Activated naive CD4-positive, alpha-beta T cell (primary cell): ENCODE results near the gene CHD6.

ENCODE experiments used
- DNase-seq, 4 experiments: peaks; one replicate each; lab custom pipeline; 2025; lab: John Stamatoyannopoulos, UW

CHD6 gene

DNA sequence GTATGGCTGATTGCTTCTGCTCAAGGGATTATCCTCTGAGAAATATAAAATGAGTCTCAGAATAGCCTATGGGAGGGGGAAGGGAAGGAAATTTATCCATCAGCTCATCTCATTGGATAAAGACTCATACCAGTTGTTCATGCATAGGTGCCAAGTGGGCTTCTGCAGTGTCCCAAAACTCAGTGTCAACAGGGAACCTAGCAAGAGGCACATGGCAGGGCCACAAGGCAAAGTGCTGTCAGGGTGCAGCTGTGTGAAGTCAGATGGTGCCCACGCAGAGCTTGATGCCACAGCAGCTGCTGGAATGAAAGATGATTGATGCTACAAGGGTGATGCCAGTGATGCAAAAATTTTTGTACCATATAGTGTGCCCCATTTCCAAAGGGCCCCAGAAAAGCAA lies 3.2 kb upstream of the CHD6 start:
- DNase-seq = no peak

DNA sequence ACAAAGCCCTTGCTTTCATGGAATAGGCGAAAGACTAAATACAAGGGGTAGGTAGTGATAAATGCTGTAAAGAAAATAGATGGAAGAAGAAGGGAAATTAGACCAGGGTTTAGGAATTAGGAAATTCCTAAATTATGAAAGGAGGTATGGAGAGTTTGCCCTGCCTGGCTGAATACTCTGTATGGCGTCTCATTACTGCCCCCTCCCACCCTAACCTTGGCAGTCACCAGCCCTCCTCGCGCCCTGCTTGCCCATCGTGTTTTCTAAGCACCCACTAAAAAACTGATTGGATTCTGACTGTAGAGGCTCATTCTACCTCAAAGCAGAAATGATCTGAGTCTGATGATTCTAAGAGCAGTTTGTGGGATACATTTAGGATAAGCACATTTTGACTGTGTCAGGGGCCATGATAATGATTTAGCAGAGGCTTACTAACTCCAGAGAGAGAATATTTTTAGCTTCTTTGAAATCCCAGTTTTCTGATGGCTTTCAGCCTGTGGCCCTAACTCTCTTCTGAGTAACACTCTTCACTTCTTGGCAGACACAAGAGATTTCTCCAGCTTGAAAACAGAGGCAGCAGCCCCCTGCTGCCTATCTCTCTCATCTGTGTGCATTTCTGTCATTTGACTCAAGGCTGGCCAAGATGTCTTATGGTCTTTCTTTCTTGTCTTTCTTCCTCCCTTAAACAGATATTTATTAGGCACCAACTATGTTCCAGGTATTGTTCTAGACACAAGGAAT lies 1.4 kb upstream of the CHD6 start:
- no peak for DNase-seq

DNA sequence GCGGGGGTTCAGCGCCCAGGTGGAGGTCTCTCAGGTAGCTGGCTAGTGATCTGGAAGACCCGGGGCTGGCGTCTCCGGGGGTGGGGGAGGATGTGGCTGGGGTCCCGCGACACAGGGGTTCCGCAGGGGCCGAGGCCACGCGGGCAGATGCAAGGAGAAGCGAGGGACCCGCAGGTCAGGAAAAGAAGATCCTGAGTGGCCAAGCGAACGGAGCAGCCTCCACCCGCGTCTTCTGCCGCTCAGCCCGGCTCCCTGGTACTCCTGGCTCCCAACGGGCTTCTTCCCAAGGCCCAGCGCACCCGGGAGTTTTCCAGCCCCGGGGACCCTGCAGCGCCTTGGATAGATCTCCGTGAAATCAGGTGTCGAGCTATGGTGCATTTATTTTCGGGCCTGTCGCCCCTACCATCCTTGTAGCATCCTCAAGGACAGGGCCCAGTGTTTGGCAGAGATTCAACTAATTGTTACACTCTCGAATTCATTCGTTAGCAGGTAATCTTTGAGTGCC lies 682 bp upstream of the CHD6 start:
- no peak for DNase-seq

DNA sequence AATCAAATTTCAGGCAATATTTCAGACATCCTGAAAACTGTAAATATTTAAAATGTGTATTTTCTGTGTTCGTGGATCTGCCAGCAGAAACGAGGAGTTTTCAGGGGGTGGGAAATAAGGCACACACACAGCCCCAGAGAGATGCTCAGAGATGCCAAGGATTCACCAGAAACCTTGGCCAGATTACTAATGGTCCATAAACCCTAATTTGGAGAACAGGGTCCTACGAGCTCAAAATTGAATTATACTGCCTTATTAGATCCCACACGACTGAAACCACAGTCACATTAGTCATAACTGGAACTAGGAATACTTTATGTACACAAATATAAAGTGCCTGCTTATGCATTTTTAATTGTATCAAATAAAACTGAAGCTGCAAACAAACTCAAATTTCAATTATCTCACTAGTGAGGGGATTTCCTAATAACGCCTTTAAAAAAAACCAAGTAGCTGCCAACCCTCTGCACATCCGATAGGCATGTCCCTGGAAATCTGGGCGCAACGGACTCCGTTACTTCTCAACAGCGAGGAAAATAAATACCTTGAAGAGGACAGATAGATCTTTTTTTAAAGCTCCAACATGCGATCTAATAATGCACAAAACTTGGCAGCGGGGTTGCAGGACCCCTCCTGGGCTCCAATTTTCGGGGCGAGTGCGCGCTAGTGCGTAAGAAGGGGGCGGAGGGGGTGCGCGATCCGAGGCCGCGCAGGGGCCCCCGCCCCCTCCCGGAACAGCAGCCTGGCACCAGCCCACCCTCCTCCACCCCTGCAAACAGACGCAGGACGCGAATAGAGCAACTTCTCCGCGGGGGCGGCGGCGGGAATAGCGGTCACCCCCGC lies 897 bp downstream of the CHD6 start:
- DNase-seq = peak in 2 of 4 experiments; percentile 29 to 46

DNA sequence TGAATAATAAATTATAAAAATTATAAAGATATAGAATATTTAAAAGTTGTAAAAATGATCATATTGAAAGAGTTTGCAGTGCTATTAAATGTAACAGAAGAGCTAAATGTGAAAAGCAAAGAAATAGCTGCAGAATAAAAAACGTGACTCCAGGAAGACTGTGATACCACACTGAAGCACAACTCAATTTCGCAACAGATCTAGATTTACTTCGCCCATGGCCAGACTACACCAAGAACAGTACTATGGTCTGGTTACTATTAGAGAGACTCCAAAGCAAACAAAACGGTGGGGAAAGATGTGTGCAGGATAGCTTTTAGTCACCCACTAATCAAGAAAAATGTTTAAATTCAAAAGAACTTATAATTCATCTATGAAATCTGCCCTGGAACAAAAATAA lies 1.9 kb downstream of the CHD6 start:
- no peak for DNase-seq

DNA sequence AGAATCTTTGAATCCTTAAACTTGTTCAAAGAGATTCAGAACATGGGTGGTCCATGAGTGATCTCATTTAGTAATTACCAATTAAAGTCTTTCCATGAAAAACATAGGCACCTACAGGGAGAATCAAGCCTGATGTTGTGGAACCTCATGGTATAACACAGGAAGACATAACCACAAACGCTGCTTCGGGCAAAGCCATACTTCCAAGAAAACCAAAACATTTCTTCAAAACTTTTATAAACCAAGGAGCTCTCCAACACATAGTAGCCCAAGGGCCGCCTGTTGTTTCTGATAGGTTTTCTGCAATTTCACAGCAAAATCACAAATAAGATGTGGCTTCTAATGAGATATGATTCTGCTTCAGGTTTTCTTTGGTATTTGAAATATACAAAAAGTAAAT lies 2.5 kb downstream of the CHD6 start:
- DNase-seq = no peak

DNA sequence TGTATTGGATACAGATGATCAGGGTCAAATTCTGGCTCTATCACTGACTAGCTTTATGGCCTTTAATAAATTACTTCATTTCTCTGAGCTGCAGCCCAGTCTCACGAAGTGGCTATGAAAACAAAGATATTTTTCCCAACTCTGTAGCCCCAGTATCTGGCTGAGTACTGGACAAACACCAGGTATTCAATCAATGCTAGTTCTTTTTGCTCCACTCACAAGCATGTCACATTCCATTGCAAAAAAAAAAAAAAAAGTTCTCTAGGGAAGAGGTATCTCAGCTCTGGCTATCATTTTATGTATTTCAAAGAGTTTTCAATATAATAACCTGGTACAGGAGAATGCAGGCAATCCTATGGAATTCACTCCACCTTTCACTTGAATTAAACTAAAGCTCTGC lies 3.1 kb downstream of the CHD6 start:
- DNase-seq = no peak

DNA sequence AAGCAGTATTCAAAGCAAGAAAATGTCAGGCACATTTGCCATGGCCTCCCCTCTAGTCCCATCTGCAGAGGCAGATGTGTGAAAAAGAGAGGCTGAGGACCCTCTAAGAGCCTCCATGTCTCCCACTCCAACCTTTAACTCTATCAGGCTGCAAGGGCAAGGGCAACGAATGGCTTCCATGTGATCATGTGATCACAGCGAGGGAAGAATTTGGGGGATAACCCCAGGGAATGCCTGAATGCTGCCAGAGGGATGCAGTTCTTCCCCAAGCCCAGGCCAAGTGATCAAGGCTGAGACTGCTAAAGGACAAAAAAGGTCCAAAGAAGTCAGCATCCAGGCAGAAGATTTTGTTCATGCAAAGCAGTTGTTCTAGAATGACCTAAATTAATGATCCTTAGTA lies 4.9 kb downstream of the CHD6 start:
- DNase-seq = no peak

DNA sequence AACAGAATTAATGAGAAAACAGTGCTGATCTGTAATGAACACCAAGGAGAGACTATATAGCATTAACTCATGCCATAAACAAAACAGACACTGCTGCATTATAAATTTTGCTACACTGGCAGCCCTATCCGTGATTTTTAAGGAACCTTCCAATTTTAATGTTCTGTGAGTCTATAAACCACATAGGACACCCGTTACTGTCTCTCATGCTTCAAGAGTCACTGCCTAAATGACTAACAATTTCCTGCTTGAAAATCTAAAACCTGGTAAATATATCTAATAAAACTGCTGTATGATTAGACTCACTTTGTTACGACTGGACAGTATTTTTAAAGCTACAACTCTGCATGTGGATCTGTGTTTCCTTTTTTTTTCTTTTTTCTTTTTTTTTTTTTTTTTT lies 8.7 kb downstream of the CHD6 start:
- DNase-seq = no peak

DNA sequence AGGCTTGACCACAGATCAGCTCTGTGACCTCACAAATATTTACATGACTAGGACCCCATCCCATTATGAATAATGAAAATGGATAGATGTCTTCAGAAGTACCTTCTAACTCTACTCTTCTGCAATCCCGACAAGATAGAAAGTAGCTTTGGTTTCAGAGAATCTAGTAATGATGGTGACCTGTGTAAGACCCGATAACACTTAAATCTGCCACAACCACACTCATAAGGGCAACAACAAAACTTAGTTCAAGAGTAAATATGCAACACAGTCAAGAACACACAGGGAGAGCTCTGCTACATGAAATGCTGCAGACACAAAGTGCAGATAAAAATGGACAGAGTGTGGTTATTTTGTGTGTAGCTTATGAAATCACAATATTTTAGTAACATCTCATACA lies 9.6 kb downstream of the CHD6 start:
- DNase-seq = no peak

DNA sequence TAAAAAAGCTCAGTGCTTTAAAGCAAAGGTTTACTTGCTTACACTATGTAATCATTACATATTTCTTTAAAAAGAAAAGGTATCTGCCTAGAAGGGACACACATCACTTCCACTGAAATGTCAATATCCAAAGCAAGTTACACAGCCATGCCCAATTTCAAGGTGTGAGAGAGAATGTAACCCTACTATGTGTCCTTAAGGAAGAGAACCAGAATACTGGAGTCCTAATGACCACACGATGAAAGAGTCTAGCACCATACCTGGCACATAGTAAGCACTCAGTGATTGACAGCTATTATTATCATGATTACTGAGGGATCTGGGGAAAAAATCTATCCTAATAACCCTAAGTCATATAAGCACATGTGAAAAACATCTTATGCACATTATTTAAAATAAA lies 10.4 kb downstream of the CHD6 start:
- no peak for DNase-seq

DNA sequence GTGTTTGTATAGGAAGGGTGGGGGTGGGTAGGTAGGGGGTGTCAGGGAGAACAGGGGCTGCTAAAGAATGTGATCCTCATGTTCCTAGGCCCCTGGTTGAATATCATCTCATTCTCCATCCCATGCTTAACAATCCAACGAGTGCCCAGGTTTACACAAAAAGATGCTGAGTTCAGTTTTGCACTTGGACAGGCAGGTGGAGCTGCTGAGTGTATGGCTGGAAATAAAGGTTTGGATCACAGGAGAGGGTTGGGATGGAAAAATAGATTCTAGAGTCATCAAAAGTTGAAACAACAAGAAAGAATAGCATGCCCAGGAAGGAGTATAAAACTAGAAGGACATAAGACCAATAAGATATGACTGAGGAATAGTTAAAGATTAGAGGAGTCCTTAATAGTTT lies 14.2 kb downstream of the CHD6 start:
- DNase-seq = no peak

DNA sequence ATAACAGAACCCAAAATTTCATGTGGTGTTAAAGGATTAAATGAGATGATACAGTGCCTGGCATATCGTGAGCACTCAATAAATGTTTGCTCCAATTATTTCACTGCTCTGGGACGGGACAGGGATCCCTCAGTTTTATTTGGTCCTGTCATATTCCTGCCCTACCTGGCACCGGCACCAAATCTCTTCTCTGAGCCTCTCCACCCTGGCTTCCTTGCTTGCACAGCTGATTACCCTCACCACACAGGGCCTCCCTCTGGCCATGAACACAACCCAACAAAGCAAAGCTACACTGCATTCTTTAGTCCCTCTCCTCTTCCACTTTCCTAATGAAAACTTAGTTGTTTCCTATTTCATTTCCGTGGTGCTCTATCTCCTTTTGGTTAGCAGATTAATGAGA lies 16.4 kb downstream of the CHD6 start:
- DNase-seq = no peak

DNA sequence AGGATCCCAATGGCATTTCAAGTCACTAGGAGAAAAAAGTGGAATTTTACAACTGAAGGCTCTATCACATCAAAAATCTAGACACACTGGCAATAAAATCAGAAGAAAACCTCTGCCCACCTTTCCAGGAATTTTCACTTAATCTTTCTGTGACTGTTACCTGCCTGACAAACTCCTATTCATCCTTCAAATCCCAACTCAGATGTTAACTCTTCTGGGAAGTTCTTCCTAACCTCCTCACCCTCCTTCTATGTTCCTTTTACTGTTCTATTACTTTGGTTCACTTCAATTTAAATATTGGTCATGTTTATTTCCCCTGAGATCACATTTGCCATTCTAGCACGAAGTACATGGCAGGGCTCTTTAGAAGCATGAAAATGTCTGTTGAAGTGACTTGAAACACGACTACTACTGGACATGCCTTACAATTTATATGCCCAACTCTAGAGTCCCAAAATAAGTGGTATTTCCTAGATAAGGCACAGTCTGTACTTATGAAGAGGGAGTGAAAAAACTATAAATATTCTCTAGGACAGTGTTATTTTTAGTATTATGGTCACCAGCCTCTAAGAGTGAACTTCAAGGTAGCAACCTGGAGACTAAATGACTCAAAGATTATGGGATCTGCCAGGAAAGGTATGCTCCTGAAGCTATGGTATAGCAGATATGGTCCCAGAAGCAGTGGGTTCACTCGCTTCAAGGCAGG lies 17.1 kb downstream of the CHD6 start:
- no peak for DNase-seq

DNA sequence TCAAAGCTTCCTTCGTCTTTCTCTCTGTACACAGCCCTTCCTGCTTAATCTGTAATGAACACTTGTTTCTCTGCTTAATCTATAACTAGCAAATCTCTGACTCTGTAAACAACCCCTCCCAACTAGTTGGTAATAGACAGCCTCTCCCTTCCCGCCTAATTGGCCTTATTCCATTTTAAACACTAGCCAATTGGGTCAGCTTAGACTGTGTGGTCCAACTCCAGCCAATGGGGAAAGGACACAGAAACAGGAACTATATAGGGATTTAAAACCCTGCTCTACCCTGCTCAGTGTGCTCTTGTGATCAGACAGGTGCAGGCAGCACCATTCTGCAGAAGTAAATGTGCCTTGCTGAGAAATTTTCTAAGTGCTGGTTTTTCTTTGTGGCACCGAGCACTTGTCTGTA lies 18.5 kb downstream of the CHD6 start:
- DNase-seq = no peak

DNA sequence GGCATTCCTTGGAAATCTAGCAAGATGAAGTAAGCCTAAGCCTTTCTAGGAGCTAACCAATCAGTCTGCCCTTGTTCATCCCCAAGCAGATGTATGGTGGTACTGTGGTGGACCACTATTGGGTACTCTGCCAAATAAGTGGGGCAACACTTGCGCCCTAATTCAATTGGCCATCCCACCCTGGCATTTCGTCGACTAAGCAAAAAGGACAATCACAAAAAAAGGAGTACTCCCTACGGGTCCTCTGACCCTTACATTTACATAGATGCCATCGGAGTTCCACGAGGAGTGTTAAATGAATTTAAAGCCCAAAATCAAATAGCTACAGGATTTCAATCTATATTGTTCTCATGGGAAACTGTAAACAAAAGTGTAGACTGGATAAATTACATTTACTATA lies 19.5 kb downstream of the CHD6 start:
- no peak for DNase-seq

DNA sequence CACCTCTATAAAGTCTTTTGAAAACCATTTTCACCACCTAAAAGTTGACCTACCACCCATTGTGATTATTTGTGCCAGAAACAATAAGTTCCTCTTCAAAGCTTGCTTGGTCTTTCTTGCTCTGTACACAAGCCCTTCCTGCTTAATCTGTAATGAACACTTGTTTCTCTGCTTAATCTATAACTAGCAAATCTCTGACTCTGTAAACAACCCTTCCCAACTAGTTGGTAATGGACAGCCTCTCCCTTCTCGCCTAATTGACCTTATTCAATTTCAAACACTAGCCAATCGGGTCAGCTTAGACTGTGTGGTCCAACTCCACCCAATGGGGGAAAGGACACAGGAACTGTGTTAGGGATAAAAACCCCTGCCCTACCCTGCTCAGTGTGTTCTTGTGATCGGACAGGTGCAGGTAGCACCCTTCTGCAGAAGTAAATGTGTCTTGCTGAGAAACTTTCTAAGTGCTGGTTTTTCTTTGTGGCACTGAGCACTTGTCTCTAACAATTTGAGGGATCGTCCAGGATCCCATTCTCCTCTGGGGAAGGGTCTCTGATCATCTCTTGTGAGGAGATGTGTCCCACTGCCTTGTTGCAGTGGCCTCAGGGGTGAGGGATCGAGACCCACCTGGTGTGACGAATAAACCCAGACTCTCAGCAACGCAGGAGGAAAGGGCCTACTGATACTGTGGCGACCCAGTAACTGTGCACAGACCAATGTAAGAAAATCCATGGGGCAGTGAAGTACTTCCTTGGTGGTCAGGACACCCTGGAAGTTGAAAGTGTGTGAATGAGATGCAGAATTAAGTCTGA lies 23.5 kb downstream of the CHD6 start:
- DNase-seq = no peak

DNA sequence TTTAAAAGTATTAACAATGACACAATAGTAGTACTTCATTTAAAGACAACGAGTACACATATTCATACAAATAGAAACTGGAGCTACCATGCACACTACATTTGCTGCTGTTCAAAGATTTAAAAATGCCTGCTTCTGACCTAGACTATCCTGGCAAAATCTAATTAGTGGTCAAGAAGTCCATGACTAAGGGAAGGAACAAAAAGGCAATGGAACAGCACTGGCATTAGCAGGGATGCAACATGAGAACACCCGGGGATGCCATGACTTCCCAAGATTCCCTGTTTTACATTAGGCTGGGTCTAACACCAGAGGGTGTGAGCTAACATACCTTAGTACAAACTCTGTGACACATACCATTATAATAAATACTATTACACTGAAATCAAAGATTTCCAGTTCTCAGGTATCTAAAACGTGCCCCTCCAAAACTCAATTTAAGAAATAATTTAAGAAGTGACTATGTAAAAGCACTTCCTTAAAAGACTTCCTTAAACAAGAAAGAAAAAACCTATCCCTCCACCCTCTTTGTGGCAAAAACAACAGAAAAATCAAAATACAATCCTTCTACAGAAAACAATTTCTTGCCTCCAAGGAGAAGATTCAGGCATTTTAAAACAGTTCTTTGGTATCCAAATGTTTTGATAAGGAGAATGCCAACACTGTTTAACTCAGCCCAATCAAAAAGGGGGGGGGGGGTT lies 25.5 kb downstream of the CHD6 start:
- DNase-seq = no peak

DNA sequence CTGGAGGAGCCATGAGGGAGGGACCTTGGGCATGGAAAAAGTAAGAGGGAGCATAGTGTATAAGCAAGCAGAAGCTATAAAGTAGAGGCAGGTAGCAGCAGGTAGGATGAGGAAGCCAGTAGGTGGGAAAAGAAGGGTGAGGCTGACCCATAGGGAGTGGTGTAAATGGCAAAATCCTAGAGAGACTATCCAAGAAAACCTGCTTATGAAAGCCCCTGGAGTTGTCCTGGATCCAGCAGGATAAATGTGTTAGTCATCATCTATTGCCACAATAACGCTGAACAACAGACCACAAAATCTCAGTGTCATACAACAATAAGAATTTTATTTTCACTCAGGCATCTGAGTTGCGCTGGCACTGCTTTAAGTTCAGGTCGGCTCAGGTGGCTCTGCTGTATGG lies 30.2 kb downstream of the CHD6 start:
- DNase-seq = no peak

DNA sequence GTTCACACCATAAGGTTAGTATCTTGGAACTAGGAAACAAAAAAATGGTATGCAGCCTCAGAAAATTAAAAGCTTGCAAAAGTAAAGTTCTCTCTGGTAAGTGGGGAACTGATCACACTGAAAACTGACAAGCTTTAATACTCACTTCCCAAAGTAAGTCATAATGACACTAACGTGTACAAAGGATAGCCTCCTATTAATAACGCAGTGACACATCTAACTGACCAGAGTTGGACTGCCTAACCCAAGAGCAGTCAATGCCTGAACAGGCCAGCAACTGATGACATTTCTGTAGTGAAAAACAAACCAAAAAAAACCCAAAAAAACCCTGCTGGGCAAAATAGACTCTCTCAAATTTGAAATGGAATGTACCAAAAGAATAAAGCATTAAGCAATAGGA lies 30.7 kb downstream of the CHD6 start:
- DNase-seq = no peak

DNA sequence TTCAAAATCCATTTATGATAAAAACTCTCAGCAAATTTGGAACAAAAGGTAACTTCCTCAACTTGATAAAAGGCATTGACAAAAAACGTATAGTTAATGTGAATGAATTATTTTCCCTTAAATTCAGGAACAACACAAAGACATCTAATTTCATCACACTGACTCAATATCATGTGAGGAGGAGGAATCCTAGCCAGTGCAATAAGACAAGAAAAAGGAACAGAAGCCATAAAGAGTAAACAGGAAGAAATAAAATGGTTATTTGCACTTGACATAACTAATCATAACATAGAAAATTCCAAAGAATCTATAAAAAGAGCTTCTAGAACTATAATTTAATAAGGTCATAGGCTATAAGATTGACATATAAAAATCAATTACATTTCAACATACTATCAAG lies 31.4 kb downstream of the CHD6 start:
- no peak for DNase-seq
